NB4 (cell line): ENCODE results near the gene MTHFD1.

ENCODE experiments used
- MYC ChIP-seq: IDR thresholded peaks from 2 replicates; pipeline ENCODE4 v1.6.1; 2011; ENCODE audit warnings: low read depth, low read length
- POLR2A ChIP-seq: IDR thresholded peaks from 2 replicates; pipeline ENCODE4 v1.6.1; 2011; ENCODE audit warnings: mild to moderate bottlenecking; ENCODE audit not compliant: insufficient read length; ENCODE audit errors: extremely low read depth
- TF ChIP-seq, protein P1 (sequence below): IDR thresholded peaks from one replicate; pipeline ENCODE4 v1.5.1; 2012; ENCODE audit warnings: low read depth, low read length
- TF ChIP-seq, protein P2 (sequence below): IDR thresholded peaks from 2 replicates; pipeline ENCODE4 v1.6.1; 2011; ENCODE audit warnings: low read depth, low read length

DNA sequence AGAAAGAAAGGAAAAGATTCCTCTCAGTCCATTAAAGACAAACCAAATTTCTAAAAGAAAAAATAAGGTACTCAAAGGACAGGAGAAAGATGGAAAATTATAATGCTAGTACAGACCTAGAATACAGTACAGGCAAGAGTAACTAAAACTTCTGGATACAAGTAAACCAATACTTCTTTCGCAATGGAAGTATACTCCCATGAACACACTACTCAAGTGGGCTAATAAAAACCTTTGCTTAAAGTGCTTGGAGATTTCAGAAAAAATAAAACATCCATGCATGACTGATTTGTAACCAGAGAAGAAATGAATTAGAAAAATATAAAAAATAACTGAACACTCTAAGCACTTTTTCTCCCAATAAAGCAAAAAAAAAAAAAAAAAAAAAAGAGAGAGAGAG lies 111.9 kb downstream of the MTHFD1 start:
- TF ChIP-seq, protein P1, sequence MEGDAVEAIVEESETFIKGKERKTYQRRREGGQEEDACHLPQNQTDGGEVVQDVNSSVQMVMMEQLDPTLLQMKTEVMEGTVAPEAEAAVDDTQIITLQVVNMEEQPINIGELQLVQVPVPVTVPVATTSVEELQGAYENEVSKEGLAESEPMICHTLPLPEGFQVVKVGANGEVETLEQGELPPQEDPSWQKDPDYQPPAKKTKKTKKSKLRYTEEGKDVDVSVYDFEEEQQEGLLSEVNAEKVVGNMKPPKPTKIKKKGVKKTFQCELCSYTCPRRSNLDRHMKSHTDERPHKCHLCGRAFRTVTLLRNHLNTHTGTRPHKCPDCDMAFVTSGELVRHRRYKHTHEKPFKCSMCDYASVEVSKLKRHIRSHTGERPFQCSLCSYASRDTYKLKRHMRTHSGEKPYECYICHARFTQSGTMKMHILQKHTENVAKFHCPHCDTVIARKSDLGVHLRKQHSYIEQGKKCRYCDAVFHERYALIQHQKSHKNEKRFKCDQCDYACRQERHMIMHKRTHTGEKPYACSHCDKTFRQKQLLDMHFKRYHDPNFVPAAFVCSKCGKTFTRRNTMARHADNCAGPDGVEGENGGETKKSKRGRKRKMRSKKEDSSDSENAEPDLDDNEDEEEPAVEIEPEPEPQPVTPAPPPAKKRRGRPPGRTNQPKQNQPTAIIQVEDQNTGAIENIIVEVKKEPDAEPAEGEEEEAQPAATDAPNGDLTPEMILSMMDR, result no peak
- TF ChIP-seq POLR2A (no peak), MYC (no peak)
- TF ChIP-seq, protein P2, sequence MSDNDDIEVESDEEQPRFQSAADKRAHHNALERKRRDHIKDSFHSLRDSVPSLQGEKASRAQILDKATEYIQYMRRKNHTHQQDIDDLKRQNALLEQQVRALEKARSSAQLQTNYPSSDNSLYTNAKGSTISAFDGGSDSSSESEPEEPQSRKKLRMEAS, result no peak
